Upper lobe of left lung (tissue), 4 donors: Measurements from ENCODE around the gene GCM1.

Experiments used
- EP300 ChIP-seq, 4 donors: sonication (generic); formaldehyde crosslinking; IDR thresholded peaks; one replicate each; pipeline ENCODE4 v1.5.1; 2017; ENCODE audit warnings: antibody characterized with exemption in 4 of 4, control low read depth in 2 of 4
- POLR2A ChIP-seq, 4 donors: fragments of 450-650 bp; IDR thresholded peaks; one replicate each; pipeline ENCODE4 v1.5.1; 2016 to 2017; ENCODE audit warnings: antibody characterized with exemption in 4 of 4, mild to moderate bottlenecking in 2 of 4
- TF ChIP-seq, protein P1 (sequence below), 6 experiments: fragments of 450-650 bp in 4 of 6; fragments of 200-600 bp in 2 of 6; sonication (generic) in 2 of 6; IDR thresholded peaks; one replicate each; pipeline ENCODE4 v1.5.1; 2016 to 2019; ENCODE audit warnings: antibody characterized with exemption in 6 of 6

GRCh38 chr6:53086302-53086701, 62.3 kb downstream of the GCM1 start:
- TF ChIP-seq, protein P1, sequence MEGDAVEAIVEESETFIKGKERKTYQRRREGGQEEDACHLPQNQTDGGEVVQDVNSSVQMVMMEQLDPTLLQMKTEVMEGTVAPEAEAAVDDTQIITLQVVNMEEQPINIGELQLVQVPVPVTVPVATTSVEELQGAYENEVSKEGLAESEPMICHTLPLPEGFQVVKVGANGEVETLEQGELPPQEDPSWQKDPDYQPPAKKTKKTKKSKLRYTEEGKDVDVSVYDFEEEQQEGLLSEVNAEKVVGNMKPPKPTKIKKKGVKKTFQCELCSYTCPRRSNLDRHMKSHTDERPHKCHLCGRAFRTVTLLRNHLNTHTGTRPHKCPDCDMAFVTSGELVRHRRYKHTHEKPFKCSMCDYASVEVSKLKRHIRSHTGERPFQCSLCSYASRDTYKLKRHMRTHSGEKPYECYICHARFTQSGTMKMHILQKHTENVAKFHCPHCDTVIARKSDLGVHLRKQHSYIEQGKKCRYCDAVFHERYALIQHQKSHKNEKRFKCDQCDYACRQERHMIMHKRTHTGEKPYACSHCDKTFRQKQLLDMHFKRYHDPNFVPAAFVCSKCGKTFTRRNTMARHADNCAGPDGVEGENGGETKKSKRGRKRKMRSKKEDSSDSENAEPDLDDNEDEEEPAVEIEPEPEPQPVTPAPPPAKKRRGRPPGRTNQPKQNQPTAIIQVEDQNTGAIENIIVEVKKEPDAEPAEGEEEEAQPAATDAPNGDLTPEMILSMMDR (IDR thresholded peaks at IDR 0.05) = no peak
- TF ChIP-seq EP300 (IDR thresholded peaks at IDR 0.05) = no peak
- TF ChIP-seq POLR2A (IDR thresholded peaks at IDR 0.05) = no peak
